GM12878 (cell line): Measurements from ENCODE around the gene KMT2E. TPM values are rescaled to one million over a fixed set of nuclear protein-coding genes. Genes with fewer than 3 reads are reported as not detected.

Source experiments
- ATAC-seq: fragments of 200-7000 bp; cut with Tn5 transposase; 3 replicates; pipeline ENCODE4 v1.9.1; 2020; ENCODE audit warnings: mild to moderate bottlenecking, moderate library complexity
- BruUV-seq: library from RNA; stranded (reverse); fragments of 400-500 nt; replicated peaks from 2 replicates; lab custom pipeline; 2021; lab: Mats Ljungman, UMichigan
- CTCF ChIA-PET: fragments of 300-600 bp; sonication (Branson Sonifier 250); formaldehyde crosslinking; extraction: SDS; loops from one replicate; lab custom pipeline; 2021; ENCODE audit warnings: inconsistent platforms; lab: Yijun Ruan, JAX
- POLR2A ChIA-PET: fragments of 350-600 bp; formaldehyde crosslinking; extraction: SDS; loops from one replicate; lab custom pipeline; 2021; ENCODE audit warnings: inconsistent platforms; lab: Charles Lee
- RAD21 ChIA-PET: fragments of 300-600 bp; sonication (Branson Sonifier 250); formaldehyde crosslinking; loops from one replicate; lab custom pipeline; 2023; ENCODE audit warnings: antibody characterized with exemption; ENCODE audit not compliant: unreplicated experiment; lab: Charles Lee
- SMC1A ChIA-PET: fragments of 300-600 bp; sonication (Branson Sonifier 250); formaldehyde crosslinking; loops from one replicate; lab custom pipeline; 2023; ENCODE audit not compliant: unreplicated experiment, uncharacterized antibody; lab: Charles Lee
- DNase-seq: peaks from one replicate; pipeline ENCODE4 v3.0.0-alpha.2; 2011; ENCODE audit warnings: low read depth, low spot score
- FAIRE-seq: peaks from 3 replicates; lab custom pipeline; 2011; peaks lifted over from hg19 to GRCh38; lab: Jason Lieb, UNC
- H2AFZ ChIP-seq: 2 replicates; pipeline ENCODE4 v1.6.0; 2011; ENCODE audit warnings: low read depth, low read length, control low read depth; ENCODE audit not compliant: control insufficient read depth
- H3K27ac ChIP-seq: 2 replicates; pipeline ENCODE4 v1.5.1; 2011; ENCODE audit warnings: control low read depth; ENCODE audit not compliant: control insufficient read depth, insufficient read depth
- H3K27me3 ChIP-seq, 2 experiments: replicated peaks in 1 of 2; 2 replicates each; pipeline versions ENCODE4 v1.6.0 to v1.6.1; 2011; ENCODE audit warnings: low read length in 1 of 2; ENCODE audit not compliant: control insufficient read depth in 2 of 2, insufficient read depth in 2 of 2
- H3K36me3 ChIP-seq, 2 experiments: 2 replicates each; pipeline ENCODE4 v1.5.1; 2011; ENCODE audit warnings: low read length in 1 of 2; ENCODE audit not compliant: control insufficient read depth in 2 of 2, insufficient read depth in 2 of 2
- H3K4me1 ChIP-seq: 2 replicates; pipeline ENCODE4 v1.6.1; 2011; ENCODE audit warnings: mild to moderate bottlenecking, low read length, moderate library complexity, mixed read lengths; ENCODE audit not compliant: control insufficient read depth, insufficient read depth
- H3K4me2 ChIP-seq: 2 replicates; pipeline ENCODE4 v1.6.0; 2011; ENCODE audit warnings: control low read depth; ENCODE audit not compliant: control insufficient read depth, insufficient read depth
- H3K4me3 ChIP-seq: fragments of 200-600 bp; sonication (generic); 2 replicates; pipeline ENCODE4 v1.5.1; 2016
- H3K79me2 ChIP-seq: 2 replicates; pipeline ENCODE4 v1.6.0; 2011; ENCODE audit warnings: low read length; ENCODE audit not compliant: control insufficient read depth, insufficient read depth
- H3K9ac ChIP-seq: 2 replicates; pipeline ENCODE4 v1.8.0; 2011; ENCODE audit warnings: low read length, control low read depth, mixed read lengths; ENCODE audit not compliant: control insufficient read depth, insufficient read depth
- H3K9me3 ChIP-seq: replicated peaks from 3 replicates; pipeline ENCODE4 v1.5.1; 2011; ENCODE audit warnings: mild to moderate bottlenecking, low read length; ENCODE audit not compliant: control insufficient read depth, insufficient read depth
- H4K20me1 ChIP-seq: 2 replicates; pipeline ENCODE4 v1.6.0; 2011; ENCODE audit not compliant: control insufficient read depth, insufficient read depth
- BHLHE40 ChIP-seq, 2 experiments: fragments of 450-650 bp in 1 of 2; IDR thresholded peaks; 2 replicates each; pipeline ENCODE4 v1.6.1; 2011 to 2017; ENCODE audit warnings: low read depth in 2 of 2, borderline replicate concordance in 1 of 2, improper control_type of control experiment in 1 of 2, low read length in 1 of 2, mild to moderate bottlenecking in 1 of 2
- EGR1 ChIP-seq, 2 experiments: IDR thresholded peaks; 1 replicate in 1 of 2; 2 replicates in 1 of 2; pipeline ENCODE4 v1.6.1; 2011 to 2012; ENCODE audit warnings: low read depth in 2 of 2, low read length in 2 of 2, borderline replicate concordance in 1 of 2, mild to moderate bottlenecking in 1 of 2, moderate library complexity in 1 of 2
- HDAC2 ChIP-seq: fragments of 200-600 bp; sonication (generic); IDR thresholded peaks from 2 replicates; pipeline ENCODE4 v1.6.1; 2017
- HDAC6 ChIP-seq: fragments of 200-600 bp; sonication (generic); IDR thresholded peaks from one replicate; pipeline ENCODE4 v1.8.0; 2017; ENCODE audit warnings: antibody characterized with exemption; ENCODE audit not compliant: unreplicated experiment
- IKZF1 ChIP-seq: fragments of 450-650 bp; conservative IDR thresholded peaks from 2 replicates; pipeline ENCODE4 v1.6.1; 2017; ENCODE audit warnings: antibody characterized with exemption, mild to moderate bottlenecking
- IKZF2 ChIP-seq, 2 experiments: fragments of 450-650 bp; IDR thresholded peaks; 2 replicates each; pipeline ENCODE4 v1.6.1; 2017; ENCODE audit warnings: mild to moderate bottlenecking in 2 of 2, moderate library complexity in 2 of 2
- IRF3 ChIP-seq: fragments of 450-650 bp; IDR thresholded peaks from 2 replicates; pipeline ENCODE4 v1.6.1; 2014; ENCODE audit warnings: mild to moderate bottlenecking
- PKNOX1 ChIP-seq: fragments of 450-650 bp; IDR thresholded peaks from 2 replicates; pipeline ENCODE4 v1.6.1; 2016; ENCODE audit warnings: mild to moderate bottlenecking
- SKIL ChIP-seq: fragments of 450-650 bp; IDR thresholded peaks from 2 replicates; pipeline ENCODE4 v1.6.1; 2017; ENCODE audit warnings: mild to moderate bottlenecking, low read depth, inconsistent platforms; ENCODE audit not compliant: poor library complexity, severe bottlenecking
- SUZ12 ChIP-seq: fragments of 200-600 bp; sonication (generic); IDR thresholded peaks from one replicate; pipeline ENCODE4 v1.6.1; 2018; ENCODE audit warnings: antibody characterized with exemption, mild to moderate bottlenecking; ENCODE audit not compliant: unreplicated experiment
- TAF1 ChIP-seq: IDR thresholded peaks from 2 replicates; pipeline ENCODE4 v1.6.1; 2011; ENCODE audit warnings: mild to moderate bottlenecking, low read depth, low read length, borderline replicate concordance
- WGBS: methylation state at CpG from one replicate; pipeline ENCODE4 v1.1.6; 2016; ENCODE audit warnings: low lambda C conversion rate; ENCODE audit not compliant: insufficient replicate concordance, insufficient coverage; ENCODE audit errors: missing lambda C conversion rate; 5-methylcytosine and 5-hydroxymethylcytosine counted together
- in situ Hi-C: fragments of 300-500 bp; cut with MboI; formaldehyde crosslinking; loops from 9 replicates; pipeline ENCODE4 v1.14.3; 2018; ENCODE audit warnings: mixed read lengths
- intact Hi-C: fragments of 100-400 bp; cut with micrococcal nuclease; formaldehyde crosslinking; loops from one replicate; pipeline ENCODE4 v1.14.2; 2022; ENCODE audit not compliant: unreplicated experiment
- polyA plus RNA-seq, 11 experiments: library from polyadenylated mRNA; depleted of rRNA in 4 of 11; unstranded in 6 of 11; stranded (reverse) in 5 of 11; fragments of >200 nt; fragmentation: Nextera tagmentation in 4 of 11; fragmentation: Illumina TruSeq in 1 of 11; extraction: Ambion mirVana in 4 of 11; extraction: Trizol in 1 of 11; gene quantifications; 1 replicate in 1 of 11; 2 replicates in 10 of 11; pipeline versions ENCODE4 v1.2.1 to v1.2.3, GENCODE V29; 2011 to 2016; ENCODE audit warnings: inconsistent platforms in 2 of 11, missing spikeins in 2 of 11, low read depth in 1 of 11
- total RNA-seq, 4 experiments: library from RNA; depleted of rRNA in 3 of 4; stranded (reverse); fragments of >200 nt in 3 of 4; fragmentation: Illumina TruSeq in 1 of 4; extraction: Trizol in 1 of 4; gene quantifications; 2 replicates each; pipeline versions ENCODE4 v1.2.1 to v1.2.3, GENCODE V29; 2013 to 2021

Gene KMT2E
- total and polyA plus RNA-seq, 10 of the 15 experiments (the other 5 are each of a cell fraction or from before 2014, with no cell fraction given), result 13.2 to 68.1 (median 34.1) TPM

- peak; percentile 10; the same call in 2 of the 3 replicates for ATAC-seq
- no peak overlapping the region for H3K9ac ChIP-seq
- H4K20me1 ChIP-seq, result peaks cover 3% of the 10 kb centered on the region; the same call in 1 of the 2 replicates
- H2AFZ ChIP-seq, result no peak overlapping the region
- no peaks in the 10 kb centered on the region; the same call in 2 of the 3 replicates for H3K9me3 ChIP-seq
- peak overlapping the region; percentile 9; the same call in 1 of the 2 replicates for H3K27ac ChIP-seq
- ChIA-PET CTCF (interaction anchor here (2.0 kb wide), 1 partner anchor 40 kb away, joined by 6 read pairs; no protein-coding TSS in a partner anchor), RAD21 (interaction anchor here (1.1 kb wide), 1 partner anchor 126 kb away, joined by 5 read pairs; no protein-coding TSS in a partner anchor), POLR2A (interaction anchor here (0.5 to 1.5 kb wide), 4 partner anchors 11 to 572 kb away, joined by 3 to 7 read pairs (median 5); no protein-coding TSS in a partner anchor), SMC1A (interaction anchor here (0.7 to 1.7 kb wide), 8 partner anchors 10 to 74 kb away, joined by 3 to 8 read pairs (median 3); no protein-coding TSS in a partner anchor)
- H3K4me2 ChIP-seq, result peak overlapping the region; percentile 83
- 32% methylated on average over 3 of the region's 3 CpGs for WGBS
- peaks cover 100% of the 10 kb centered on the region for H3K79me2 ChIP-seq
- no peak for FAIRE-seq
- TF ChIP-seq SKIL (no peak), IKZF2 (IDR thresholded peaks at IDR 0.05) (no peak), SUZ12 (no peak), EGR1 (IDR thresholded peaks at IDR 0.05; ENCODE audit: borderline replicate concordance in 1 of 2, low read depth in 2 of 2, low read length in 2 of 2) (no peak), BHLHE40 (IDR thresholded peaks at IDR 0.05; ENCODE audit: borderline replicate concordance in 1 of 2, low read depth in 2 of 2, low read length in 1 of 2) (no peak), IKZF1 (no peak), TAF1 (no peak), HDAC6 (no peak), HDAC2 (no peak), IRF3 (no peak), PKNOX1 (no peak)
- H3K4me1 ChIP-seq, result peaks cover 20% of the 10 kb centered on the region
- no TSS peak for BruUV-seq
- intact Hi-C loops, result no loop called here
- in situ Hi-C loops, result loop anchor here (25.0 kb wide), 1 partner anchor 1266 kb away; the partner anchor contains the start of gene NAMPT
- H3K27me3 ChIP-seq, result no peaks in the 10 kb centered on the region
- no peak for DNase-seq
- H3K36me3 ChIP-seq, result no peaks in the 10 kb centered on the region
- H3K4me3 ChIP-seq, result peak overlapping the region; percentile 44; the same call in 1 of the 2 replicates
These were observed 7.3 kb downstream of the KMT2E start for GRCh38 chr7:105021352-105021751.
